Mucosa of descending colon (tissue), 3 donors: ENCODE results near the gene PLA2G2E. TPM values are rescaled to one million over a fixed set of nuclear protein-coding genes. Genes with fewer than 3 reads are reported as not detected.

ENCODE experiments used
- ATAC-seq: fragments of 200-7000 bp; cut with Tn5 transposase; one replicate; pipeline ENCODE4 v1.9.1; 2020; ENCODE audit warnings: mild to moderate bottlenecking, moderate library complexity
- DNase-seq, 3 donors: peaks; one replicate each; pipeline ENCODE4 v3.0.0-alpha.2; 2020
- H3K36me3 ChIP-seq: fragments of 200-600 bp; one replicate; pipeline ENCODE4 v1.8.0; 2021; ENCODE audit warnings: low read depth, mild to moderate bottlenecking
- H3K4me1 ChIP-seq: fragments of 200-600 bp; one replicate; pipeline ENCODE4 v1.8.0; 2021; ENCODE audit warnings: low read depth, mild to moderate bottlenecking
- H3K4me3 ChIP-seq: fragments of 200-600 bp; one replicate; pipeline ENCODE4 v1.8.0; 2021; ENCODE audit warnings: mild to moderate bottlenecking
- H3K9me3 ChIP-seq: fragments of 200-600 bp; one replicate; pipeline ENCODE4 v1.8.0; 2021; ENCODE audit warnings: mild to moderate bottlenecking
- intact Hi-C, 2 donors: fragments of 100-400 bp; cut with DNase I in 1 of 2; cut with micrococcal nuclease in 1 of 2; formaldehyde crosslinking; loops; one replicate each; pipeline versions ENCODE4 v1.11.0 to v1.11.1; 2022; cut with DNase I, micrococcal nuclease
- total RNA-seq, 3 donors: library from RNA; stranded (reverse); fragmentation: NEBNext Ultra II Directional in 2 of 3; extraction: Animal tissue kit (Norgen Biotek cat#: 25700) in 2 of 3; gene quantifications; one replicate each; pipeline versions ENCODE4 v1.2.1 to v1.2.4, GENCODE V29; 2021 to 2023
- TF ChIP-seq, protein P1 (sequence below): fragments of 200-600 bp; IDR thresholded peaks from one replicate; pipeline ENCODE4 v1.8.0; 2022; ENCODE audit warnings: antibody characterized with exemption, mild to moderate bottlenecking
- donor health status: DM: no; HTN: no; CAD: no; lungs with moderate emphysema.
- donor health status: DM: no; HTN: no; CAD: no.
- donor health status: DM: no; HTN: yes; CAD: no.

The PLA2G2E gene
- total RNA-seq, 3 donors from 2014 or later, result not detected

DNA sequence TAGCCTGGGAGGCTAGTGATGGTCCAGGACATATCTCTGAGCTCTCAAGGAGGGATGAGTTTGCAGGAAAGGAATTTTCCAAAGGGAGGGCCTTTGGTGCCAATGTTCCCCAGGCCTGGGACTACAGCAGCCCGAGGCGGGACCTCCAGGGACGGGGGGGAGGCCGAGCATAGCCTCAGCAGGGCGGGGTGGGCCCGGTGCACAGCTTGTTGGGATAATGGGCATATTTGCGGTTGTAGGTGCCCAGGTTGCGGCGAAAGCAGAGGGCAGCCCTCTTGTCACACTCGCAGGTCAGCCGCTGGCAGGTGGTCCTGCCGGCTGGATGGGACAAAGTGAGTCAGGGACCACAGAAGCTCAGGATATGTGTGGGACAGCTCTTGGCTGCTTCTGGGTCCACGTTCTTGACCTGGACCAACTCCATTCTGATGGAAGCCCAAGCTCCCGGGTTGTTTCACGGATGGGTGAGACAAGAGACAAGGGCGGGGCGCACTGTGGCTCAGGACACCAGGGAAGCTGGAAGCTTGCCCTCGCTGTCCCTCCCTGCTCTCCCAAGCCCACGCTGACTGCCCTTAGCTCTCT lies 3.2 kb downstream of the PLA2G2E start:
- H3K4me1 ChIP-seq, result no peaks in the 10 kb centered on the region
- TF ChIP-seq, protein P1, sequence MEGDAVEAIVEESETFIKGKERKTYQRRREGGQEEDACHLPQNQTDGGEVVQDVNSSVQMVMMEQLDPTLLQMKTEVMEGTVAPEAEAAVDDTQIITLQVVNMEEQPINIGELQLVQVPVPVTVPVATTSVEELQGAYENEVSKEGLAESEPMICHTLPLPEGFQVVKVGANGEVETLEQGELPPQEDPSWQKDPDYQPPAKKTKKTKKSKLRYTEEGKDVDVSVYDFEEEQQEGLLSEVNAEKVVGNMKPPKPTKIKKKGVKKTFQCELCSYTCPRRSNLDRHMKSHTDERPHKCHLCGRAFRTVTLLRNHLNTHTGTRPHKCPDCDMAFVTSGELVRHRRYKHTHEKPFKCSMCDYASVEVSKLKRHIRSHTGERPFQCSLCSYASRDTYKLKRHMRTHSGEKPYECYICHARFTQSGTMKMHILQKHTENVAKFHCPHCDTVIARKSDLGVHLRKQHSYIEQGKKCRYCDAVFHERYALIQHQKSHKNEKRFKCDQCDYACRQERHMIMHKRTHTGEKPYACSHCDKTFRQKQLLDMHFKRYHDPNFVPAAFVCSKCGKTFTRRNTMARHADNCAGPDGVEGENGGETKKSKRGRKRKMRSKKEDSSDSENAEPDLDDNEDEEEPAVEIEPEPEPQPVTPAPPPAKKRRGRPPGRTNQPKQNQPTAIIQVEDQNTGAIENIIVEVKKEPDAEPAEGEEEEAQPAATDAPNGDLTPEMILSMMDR, result no peak
- H3K36me3 ChIP-seq, result no peaks in the 10 kb centered on the region
- intact Hi-C loops, result no loop called here
- no peaks in the 10 kb centered on the region for H3K9me3 ChIP-seq
- ATAC-seq, result no peak
- no peak overlapping the region for H3K4me3 ChIP-seq
- no peak for DNase-seq

DNA sequence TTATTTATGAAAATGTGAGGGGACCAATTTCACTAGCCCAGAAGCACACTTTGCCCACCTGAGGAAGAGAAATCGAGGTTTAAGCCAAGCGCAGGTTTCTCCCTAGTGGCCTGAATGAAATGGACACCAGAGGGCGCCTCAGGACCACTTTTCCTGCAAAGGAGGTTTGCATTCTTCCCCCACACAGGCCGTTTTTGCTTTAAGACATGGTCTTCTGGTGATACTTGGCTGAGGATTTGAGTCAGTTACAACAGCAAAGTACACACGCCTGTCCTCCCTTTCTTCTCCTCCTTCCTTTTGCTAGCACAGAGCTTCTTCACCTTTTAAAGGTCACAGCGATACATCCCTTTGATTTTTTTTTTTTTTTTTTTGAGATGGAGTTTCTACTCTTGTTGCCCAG lies 5.4 kb downstream of the PLA2G2E start:
- ATAC-seq (peak; percentile 48), DNase-seq (peak in 2 of 3 donors; percentile 78 to 95)
- Histone ChIP-seq H3K4me1 (no peaks in the 10 kb centered on the region), H3K4me3 (no peak overlapping the region), H3K36me3 (no peaks in the 10 kb centered on the region), H3K9me3 (no peaks in the 10 kb centered on the region)
- intact Hi-C loops, result loop anchor here (2.0 to 10.0 kb wide), 2 partner anchors 233 to 237 kb away; no protein-coding TSS in a partner anchor
- TF ChIP-seq, protein P1, result peak; percentile 67

DNA sequence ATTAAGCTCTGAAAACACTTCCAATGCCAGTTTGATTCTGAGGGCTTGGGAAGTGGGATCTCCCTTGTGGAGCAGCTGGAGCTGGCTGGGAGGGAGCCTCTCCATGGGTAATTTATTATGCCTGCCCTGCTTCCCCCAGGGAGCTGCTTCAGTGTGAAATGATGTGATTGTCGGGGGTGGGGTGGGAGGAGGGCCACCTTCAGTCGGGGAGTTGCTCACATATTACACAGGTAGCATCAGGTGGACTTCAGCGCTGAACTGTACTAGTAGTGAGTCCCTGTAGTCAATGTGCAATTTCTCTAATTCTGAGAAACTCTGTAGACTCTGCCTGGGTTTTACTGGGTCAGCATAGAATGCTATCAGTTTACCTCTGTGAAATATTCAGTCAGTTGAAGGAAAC lies 12.8 kb downstream of the PLA2G2E start:
- no peaks in the 10 kb centered on the region for H3K4me1 ChIP-seq
- no peaks in the 10 kb centered on the region for H3K9me3 ChIP-seq
- no peaks in the 10 kb centered on the region for H3K36me3 ChIP-seq
- TF ChIP-seq, protein P1, result no peak
- no peak overlapping the region for H3K4me3 ChIP-seq
- DNase-seq (no peak), ATAC-seq (no peak)
- intact Hi-C loops, result loop anchor here in 1 of 2 donors (10.0 kb wide), 1 partner anchor 244 kb away; no protein-coding TSS in a partner anchor

DNA sequence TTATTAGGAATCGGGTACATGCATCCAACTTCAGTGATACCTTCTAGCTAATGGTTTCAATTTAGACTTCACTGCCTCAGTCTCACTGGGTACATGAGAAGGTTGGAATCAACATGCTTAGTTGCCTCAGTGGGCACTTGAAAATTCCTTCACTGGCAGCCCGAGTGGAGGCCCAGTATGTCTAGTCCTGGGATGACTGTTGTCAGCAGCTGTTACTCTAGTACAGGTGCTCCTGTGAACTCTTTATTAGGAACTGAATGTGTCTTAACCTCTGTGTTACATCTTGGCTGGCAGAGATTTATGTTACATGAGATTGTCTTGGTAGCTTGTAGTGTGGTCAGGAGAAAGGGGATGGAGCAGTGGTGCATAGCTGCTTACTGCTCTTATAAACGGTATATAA lies 13.4 kb downstream of the PLA2G2E start:
- ATAC-seq, result no peak
- TF ChIP-seq, protein P1, result no peak
- Histone ChIP-seq H3K4me1 (no peaks in the 10 kb centered on the region), H3K4me3 (no peak overlapping the region), H3K9me3 (no peaks in the 10 kb centered on the region), H3K36me3 (no peaks in the 10 kb centered on the region)
- intact Hi-C loops, result loop anchor here in 1 of 2 donors (10.0 kb wide), 1 partner anchor 245 kb away; no protein-coding TSS in a partner anchor
- no peak for DNase-seq

DNA sequence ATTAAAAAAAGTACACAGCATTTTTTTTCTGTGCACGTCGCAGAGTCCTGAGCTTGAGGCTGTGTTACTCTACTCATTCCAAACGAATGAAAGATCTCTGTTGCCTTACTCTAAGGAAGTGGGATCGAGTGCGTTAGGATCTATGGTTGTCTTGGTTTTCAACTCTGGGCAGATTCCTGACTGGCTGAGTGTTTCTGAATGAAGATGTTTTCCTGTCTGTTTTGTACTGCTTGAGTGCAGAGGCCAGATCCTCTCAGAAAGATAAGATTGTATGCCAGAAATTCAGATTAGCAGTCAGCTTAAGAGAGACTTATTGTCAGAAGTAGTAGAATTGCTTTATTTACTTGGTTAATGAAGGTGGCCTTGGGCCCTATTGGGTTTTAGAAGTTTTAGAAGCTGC lies 14.0 kb downstream of the PLA2G2E start:
- no peak overlapping the region for H3K4me3 ChIP-seq
- no peaks in the 10 kb centered on the region for H3K4me1 ChIP-seq
- TF ChIP-seq, protein P1, result no peak
- intact Hi-C loops, result no loop called here
- DNase-seq (no peak), ATAC-seq (no peak)
- no peaks in the 10 kb centered on the region for H3K36me3 ChIP-seq
- H3K9me3 ChIP-seq, result no peaks in the 10 kb centered on the region
